Spleen (tissue), 7 donors: Measurements from ENCODE around the gene CD47.

Source experiments
- POLR2A ChIP-seq, 3 donors: fragments of 450-650 bp; IDR thresholded peaks; one replicate each; pipeline ENCODE4 v1.5.1; 2017; ENCODE audit warnings: antibody characterized with exemption in 3 of 3, mild to moderate bottlenecking in 1 of 3
- POLR2AphosphoS5 ChIP-seq, 3 donors: sonication (generic); formaldehyde crosslinking; IDR thresholded peaks; one replicate each; pipeline ENCODE4 v1.5.1; 2017; ENCODE audit warnings: antibody characterized with exemption in 3 of 3
- TF ChIP-seq, protein P1 (sequence below), 11 experiments: fragments of 200-600 bp in 7 of 11; fragments of 450-650 bp in 4 of 11; sonication (generic) in 4 of 11; IDR thresholded peaks in 8 of 11; conservative IDR thresholded peaks in 3 of 11; 1 replicate in 7 of 11; 2 replicates in 4 of 11; pipeline versions ENCODE4 v1.4.0 to v1.8.0; 2016 to 2021; ENCODE audit warnings: antibody characterized with exemption in 11 of 11, inconsistent platforms in 4 of 11, mild to moderate bottlenecking in 1 of 11
- donor health status: DM: no; HTN: no; CAD: no; lungs with moderate emphysema.
- donor health status: DM: no; HTN: no; CAD: no.
- donor health status: DM: no; HTN: no; CAD: no.

DNA sequence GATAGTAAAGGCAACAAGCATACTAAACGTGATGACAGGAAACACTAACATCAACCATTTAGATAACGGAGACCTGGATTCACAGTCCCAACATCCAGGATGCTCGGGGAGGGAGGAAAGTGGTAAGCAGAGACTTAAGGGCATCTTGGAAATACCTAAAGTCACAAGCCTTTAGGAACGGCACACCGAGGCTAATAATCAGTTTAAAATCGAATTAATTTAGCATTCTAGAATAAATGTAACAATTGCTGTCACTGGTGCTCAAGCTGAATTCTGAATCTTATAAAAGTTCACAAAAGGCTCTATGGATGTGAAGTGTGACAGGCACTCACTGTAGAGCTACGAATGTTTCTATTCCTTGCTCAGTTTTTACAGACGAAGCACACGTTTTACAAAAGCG lies 1.3 kb downstream of the CD47 start:
- TF ChIP-seq POLR2A (IDR thresholded peaks at IDR 0.05) (no peak), POLR2AphosphoS5 (IDR thresholded peaks at IDR 0.05) (no peak)
- TF ChIP-seq, protein P1, sequence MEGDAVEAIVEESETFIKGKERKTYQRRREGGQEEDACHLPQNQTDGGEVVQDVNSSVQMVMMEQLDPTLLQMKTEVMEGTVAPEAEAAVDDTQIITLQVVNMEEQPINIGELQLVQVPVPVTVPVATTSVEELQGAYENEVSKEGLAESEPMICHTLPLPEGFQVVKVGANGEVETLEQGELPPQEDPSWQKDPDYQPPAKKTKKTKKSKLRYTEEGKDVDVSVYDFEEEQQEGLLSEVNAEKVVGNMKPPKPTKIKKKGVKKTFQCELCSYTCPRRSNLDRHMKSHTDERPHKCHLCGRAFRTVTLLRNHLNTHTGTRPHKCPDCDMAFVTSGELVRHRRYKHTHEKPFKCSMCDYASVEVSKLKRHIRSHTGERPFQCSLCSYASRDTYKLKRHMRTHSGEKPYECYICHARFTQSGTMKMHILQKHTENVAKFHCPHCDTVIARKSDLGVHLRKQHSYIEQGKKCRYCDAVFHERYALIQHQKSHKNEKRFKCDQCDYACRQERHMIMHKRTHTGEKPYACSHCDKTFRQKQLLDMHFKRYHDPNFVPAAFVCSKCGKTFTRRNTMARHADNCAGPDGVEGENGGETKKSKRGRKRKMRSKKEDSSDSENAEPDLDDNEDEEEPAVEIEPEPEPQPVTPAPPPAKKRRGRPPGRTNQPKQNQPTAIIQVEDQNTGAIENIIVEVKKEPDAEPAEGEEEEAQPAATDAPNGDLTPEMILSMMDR (IDR thresholded peaks at IDR 0.05 in 8 of 11, conservative IDR thresholded peaks at IDR 0.05 in 3 of 11): no peak
